COLO668 (cell line): ENCODE results near the gene SACM1L.
"Not testable (repeated sequence)": the region's sequence is repeated elsewhere in the genome, so short reads cannot be mapped to it uniquely, and the experiment has no call there.

Experiments used
- DNase-seq: peaks from one replicate; lab custom pipeline; 2025; ENCODE audit not compliant: unreplicated experiment; lab: John Stamatoyannopoulos, UW

The SACM1L gene

DNA sequence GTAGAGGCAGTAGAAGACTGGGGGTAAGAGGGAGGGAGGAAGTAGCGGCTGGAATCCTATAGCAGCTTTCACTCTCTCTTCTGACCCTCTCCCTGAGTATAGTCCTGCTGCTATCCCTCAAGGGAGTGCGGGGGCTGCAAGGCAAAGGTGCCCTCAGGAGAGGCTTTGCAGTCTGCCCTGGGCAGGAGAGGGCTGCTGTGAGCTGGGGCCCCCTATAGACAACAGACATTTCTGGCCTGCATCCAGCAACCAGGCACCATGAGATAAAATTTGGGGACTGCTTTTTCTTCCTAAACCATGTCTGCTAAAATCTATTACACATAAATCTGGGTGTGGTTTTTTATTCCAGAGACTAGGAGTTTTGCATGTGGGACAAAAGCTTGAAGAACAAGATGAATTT, 48.0 kb downstream of the SACM1L start:
- DNase-seq = no peak

DNA sequence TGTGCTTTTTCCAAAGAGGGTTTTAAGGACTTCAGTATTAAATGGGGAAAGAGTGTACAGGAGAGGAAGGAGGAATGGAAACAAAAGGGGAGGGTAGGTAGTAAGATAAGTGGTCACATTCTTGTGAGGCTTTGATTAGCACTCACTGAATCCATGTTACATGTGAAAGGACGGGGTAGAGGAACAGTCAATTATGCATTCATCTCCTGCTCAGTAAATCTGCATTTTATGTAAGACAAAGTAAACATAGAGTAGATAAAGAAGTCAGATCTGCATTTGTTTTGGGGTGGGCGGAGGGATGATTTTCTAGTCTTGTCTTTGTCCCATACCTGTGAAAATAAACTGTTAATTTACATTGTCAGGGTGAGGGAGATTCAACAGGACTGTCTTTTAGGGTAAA, 50.8 kb downstream of the SACM1L start:
- DNase-seq = no peak

DNA sequence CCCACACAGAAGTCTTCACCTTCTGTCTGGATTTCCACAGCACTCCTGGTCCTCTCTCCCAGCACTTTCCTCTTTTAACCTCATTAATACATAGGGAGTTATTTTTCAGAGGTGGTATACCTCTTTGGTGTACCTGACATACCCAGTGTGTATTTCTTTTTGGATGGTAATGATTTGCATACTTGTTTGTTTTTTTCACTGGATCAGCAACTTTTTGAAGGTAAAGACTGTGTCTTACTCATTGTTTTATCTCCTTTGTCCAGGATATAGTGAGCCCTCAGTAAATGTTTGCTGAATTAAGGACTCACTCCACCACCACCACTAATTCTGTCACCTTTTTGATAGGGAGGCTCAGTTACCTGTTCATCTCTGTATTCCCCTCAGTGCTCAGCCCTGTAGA, 52.1 kb downstream of the SACM1L start:
- DNase-seq = no peak

DNA sequence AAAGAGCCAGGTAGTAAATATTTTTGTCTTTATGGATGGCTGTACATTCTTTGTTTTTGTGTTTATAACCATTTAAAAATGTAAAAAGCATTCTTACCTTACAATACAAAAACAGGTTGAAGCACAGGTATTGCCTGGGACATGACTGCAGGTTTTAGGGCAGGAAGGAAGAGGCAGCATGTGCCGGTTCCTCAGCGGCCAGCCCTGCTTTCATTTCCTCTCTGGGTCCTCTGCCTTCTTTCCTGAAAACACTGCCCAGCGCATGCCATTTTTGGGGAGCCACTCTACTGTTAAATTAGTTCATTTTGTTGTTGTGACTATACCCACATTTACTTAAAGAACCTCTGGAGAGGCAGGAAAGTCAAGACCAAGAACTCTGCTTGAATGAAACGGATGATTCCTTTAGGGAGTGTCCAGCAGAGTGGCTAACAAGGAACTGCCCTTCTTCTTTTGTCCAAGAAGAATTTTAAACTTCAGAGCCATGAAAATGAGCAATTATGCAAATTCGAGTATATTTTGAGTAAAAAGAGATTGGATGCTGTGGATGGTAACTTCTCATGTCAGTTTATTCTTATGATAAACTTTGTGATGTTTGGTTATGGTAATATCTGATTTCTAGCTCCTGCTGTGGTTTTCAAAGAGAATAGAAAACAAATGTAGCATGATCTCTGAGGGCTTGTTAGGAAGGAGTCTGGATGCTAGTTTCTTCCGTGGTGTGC, 52.7 kb downstream of the SACM1L start:
- DNase-seq = no peak

DNA sequence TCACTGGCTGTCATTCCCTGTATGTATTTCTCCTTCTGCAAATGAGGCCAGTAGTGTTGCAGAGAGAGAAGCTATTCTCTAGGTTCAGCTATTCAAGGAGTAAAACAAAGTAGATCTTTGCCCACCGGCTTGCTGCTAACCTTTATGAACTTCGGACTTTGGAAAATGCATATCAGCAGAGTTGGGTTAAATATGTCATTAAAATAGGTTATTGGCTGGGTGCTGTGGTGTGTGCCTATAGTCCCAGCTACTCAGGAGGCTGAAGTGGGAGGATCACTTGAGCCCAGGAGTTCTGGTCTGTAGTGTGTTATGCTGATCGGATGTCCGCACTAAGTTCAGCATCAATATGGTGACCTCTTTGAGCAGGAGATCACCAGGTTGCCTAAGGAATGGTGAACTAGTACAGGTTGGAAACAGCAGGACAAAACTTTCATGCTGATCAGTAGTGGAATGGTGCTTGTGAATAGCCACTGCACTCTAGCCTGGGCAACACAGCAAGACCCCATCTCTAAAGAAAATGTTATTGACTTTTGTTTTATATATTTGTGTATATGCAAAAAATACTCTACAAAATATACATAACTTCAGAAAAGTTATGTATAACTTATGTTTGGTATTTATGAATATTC, 53.4 kb downstream of the SACM1L start:
- no peak for DNase-seq

DNA sequence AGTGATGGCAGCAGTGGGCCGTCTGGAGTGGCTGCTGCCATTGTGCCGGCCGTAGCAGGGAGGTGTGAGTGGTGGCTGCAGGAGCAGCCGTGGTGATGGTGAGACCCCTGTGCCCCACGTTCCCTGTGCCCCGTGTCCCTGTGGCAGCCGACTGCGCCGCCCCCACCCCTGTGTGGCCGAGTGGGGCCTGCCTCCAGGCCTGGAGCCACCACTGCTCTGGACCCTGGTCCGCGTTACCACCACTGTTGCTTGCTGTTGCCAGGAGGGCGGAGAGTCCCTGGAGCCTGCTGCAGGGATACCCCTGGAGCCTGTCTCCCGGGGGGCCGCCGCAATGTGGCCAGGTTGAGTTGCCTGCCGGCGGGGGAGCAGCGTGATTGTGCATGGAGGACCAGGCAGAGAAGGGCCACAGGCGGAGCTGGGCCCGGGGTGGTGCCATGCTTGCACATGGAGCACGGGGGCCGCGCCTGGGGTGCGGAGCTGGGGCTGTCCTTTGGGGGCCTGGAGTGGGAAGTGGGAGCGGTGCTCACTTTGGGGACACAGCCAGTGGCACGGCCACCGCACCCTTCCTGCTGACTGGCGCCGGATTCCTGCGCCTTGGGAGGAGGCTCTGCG, 57.1 kb downstream of the SACM1L start:
- no peak for DNase-seq

DNA sequence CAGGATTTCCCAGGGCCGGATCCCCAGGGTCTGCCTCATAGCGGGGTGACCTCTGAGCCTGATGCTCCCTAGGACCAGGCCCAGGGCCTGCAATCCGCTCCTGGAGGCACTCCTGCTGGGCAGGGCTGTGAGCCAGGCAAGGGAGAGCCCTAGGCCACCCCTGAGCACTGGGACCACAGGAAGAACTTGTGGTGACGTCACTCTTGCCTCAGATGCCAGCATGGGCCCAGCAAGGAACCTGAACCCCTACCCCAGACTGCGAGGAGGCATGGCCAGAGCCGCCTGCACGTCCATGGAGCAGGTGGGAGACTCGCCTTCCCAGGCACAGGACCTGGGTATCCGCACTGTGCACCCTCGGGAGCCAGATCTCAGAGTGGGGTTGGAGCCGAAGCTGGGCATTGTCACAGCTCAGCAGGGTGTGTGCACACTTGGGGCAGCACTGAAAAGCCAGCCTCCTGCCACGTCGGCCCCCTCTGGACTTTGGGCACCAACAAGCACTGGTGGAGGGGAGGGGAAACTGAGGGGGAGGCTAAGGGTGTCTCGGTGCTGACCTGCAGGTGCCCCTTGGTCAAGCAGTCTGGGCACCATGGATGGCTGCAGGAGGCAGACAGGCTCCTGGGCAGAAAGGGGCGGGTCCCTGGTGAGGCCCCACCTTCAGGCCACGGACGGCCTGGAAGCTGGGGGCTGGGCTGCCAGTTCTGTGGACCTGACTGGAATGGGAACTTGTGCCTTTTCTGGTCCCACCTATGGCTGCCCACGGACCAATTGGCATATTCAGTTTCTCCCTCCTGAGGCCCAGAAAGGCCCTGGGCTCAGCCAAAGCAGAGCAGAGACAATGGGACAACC, 57.8 kb downstream of the SACM1L start:
- DNase-seq = no peak

DNA sequence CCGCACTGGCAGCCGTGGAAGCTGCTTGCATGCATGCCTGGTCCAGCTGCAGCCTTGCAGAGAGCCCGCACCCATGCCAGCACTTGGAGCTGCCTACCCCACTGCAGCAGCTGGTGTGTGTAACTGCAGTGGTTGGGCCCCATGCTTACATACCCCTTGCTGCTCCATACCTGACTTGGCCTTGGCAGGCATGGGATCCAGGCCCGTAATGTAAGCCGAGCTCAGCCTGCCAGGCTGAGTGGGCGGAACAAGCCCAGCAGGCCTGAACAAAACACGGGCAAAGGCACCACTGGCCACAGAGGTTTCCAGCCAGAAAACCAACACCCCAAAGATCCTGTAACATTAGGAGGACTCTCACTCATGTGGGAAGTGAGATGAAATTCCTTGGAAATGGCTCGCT, 58.9 kb downstream of the SACM1L start:
- DNase-seq = no peak

DNA sequence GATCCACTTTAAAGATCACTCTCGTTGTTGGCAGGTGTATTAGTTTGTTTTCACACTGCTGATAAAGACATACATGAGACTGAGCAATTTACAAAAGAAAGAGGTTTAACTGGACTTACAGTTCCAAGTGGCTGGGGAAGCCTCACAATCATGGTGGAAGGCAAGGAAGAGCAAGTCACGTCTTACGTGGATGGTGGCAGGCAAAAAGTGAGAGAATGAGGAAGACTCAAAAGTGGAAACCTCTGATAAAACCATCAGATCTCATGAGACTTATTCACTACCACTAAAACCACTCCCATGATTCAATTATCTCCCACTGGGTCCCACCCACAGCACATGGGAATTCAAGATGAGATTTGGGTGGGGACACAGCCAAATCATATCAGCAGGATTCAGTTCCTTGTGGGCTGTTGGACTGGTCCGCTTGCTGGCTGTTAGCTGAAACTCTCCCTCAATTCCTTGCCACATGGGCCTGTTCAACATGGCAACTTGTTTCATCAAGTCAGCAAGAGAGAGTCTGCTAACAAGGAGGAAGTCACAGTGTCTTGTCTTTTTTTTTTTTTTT, 59.9 kb downstream of the SACM1L start:
- not testable (repeated sequence) for DNase-seq

DNA sequence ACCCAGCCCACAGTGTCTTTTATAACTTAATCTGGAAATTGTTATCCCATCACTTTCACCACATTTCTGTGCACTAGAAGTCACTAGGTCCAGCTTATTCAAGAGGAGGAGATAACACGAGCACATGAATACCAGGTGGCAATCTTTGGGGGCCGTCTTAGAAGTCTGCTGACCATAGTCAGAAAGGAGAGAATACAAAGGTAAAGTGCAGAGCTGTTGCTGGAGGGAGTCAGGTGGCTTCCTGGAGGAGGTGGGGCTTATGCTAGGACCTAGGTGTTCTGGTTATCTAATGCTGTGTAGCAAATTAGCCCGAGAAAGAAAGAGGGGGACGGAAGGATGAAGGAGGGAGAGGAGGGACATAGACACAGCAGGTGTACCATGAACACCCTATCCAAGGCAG, 60.7 kb downstream of the SACM1L start:
- no peak for DNase-seq

DNA sequence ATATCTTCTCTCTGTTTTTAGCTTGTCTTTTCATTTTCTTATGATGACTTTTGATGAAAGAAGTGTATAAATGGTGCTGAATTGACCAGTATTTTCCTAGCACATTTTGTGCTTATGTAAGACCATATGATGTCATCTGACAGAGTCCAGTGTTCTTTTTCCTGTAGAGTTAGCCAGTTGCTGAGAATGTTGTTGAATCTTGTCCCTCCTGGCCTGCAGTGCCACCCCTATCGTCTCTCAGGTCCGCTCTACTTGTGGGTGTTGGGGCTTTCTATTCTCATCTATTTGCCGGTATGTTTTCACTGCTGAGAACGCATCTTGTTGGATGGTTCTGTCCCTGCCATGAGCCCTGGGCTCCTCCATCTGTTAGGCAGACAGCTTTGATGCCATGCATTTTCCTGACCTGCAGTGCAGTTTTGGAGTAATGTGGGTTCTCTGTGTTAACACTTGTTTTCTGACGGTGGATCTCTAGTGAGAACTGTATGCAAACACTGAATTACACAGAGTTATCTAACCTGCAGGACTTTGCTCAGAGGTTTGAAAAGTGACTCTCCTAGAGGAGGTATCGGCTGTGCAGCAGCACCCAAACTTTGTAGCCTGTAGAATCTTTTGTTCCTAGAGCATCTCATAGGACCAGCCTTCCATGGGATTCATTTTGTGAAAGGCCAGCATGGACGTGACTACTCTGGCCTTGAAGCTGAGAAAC, 62.5 kb downstream of the SACM1L start:
- no peak for DNase-seq

DNA sequence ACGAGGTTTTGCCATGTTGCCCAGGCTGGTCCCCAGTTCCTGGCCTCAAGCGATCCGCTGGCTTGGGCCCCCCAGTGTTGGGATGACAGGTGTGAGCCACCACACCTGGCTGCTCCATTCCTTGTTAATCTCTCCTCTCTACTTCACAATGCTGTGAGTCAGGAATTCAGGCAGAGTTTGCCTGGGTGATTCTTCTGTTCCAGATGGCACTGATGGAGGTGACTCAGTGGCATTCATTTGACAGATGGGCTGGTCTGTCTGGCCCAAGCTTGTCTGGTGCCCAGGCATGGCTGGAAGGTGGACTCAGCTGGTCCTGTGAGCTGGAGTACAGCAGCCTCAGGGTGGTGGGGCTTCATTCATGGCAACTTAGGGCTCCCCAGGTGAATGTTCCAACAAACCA, 63.9 kb downstream of the SACM1L start:
- no peak for DNase-seq

DNA sequence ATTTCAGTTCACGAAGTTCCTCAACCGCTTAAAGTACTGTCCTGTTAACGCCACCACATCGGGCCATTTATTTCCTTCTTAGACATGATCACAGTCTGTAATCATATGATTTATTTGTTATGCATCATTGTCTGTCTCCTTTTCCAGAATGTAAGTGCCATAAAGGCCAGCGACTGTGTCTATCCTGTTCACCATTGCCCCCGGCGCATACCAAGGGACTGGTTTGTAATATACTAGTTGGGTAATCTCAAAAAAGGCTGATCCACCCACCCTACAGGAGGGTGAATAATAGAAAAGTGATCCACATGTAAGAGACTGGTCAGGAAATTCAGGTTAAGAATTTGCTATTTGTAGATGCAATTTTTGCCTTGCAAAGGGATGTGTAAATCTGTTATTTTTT, 65.3 kb downstream of the SACM1L start:
- no peak for DNase-seq

DNA sequence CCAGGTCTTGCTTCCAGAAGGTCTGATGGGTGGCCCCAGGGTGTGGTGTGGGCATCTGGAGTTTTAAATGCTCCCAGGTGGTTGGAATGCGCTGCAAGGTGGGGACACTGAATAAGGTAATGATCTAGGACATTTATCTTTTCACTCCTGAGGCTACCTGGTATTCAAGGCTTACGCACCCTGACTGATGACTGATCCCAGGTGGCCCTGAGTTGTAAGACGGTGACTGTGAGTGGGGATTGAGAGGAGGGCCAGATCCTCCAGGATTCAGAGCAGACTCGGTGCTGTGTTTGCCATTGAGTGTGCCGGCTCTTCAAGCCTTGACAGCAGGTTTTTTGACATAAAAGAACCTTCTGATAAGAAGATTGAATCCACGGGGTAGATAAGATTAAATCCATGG, 66.9 kb downstream of the SACM1L start:
- DNase-seq = no peak

DNA sequence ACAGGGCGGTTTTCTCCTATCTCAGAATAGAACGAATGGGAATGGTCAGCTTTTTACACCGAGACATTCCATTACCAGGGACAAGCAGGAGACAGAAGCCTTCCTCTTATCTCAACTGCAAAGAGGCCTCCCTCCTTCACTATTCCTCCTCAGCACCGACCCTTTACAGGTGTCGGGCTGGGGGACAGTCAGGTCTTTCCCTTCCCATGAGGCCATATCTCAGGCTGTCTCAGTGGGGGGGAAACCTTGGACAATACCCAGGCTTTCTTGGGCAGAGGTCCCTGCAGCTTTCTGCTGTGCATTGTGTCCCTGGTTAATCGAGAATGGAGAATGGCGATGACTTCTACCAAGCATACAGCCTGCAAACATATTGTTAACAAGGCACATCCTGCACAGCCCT, 67.9 kb downstream of the SACM1L start:
- DNase-seq = not testable (repeated sequence)

DNA sequence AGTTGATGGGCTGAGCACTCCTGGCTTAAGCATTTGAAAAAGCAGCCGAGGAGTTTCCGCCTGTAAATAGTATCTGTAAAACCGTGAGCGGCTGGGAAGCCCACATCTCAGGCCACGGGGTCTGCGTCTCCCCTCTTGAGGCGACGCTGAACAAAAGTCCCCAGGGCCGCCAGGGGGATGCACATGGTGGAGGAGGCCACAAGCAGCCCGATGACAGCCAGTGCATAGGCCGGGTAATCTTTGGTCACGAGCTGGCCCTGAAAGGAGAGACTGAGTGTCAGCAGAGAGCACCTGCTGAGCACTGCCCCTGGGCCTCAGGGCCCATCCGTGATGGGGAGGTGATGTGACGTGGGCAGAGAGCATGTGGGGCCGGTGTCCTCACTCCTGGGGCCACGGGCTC, 69.7 kb downstream of the SACM1L start:
- no peak for DNase-seq

DNA sequence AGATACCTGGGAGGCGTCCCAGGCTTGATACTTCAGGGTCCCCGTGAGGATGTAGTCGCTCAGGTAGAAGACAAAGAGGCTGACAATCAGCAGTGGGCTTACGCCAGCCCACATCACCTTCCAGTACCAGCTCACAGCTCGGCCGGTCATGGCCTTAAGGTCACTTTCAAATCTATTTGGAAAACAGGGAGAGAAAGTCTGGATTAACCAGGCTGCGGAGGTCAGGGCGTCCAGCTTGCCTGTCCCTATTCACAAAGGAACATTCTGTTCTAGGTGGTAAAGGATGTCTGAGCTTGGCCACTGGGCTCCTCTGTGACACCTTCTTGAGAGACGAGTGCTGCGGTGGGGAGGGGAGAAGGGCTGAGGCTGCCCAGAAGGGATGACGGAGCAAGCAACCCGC, 70.7 kb downstream of the SACM1L start:
- no peak for DNase-seq

DNA sequence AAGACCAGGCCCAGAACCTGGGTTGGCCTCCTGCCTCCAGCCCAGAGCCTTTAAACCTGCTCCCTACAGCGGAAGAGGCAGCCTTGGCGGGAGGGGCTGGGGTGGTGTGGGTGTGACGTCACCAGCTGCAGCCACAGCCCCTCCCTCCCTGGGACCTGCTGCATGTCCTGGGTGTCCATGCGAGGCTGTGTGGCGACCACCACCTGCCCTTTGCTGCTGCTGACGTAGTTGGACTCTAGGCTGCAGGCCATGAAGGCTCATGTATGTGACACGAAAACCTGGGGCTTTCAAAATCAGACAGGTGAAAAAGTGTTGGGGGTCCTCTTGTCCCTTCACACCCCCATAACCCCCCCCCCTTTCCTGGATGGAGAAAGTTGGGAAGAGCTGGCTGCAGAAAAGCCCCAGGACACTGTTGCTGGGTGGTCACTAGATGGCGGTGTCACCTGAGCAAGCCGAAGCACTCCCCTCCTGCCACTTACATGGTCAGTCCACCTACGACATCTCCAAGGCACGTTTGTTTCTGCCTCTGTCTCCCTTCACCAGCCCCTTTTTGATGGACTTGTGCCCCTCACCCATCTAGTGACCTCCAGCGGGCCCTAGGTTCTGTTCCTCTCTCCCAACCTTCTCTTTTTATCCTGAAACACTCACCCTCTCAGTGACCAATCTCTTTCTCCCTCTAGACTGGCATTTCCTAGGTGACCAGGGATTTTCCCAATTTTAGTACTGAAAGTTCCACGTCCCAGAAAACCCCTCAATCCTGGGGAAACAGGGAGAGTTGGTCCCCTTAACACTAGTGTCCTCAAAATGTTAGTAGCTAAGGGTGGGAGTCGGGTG, 71.9 kb downstream of the SACM1L start:
- peak; percentile 39 for DNase-seq

DNA sequence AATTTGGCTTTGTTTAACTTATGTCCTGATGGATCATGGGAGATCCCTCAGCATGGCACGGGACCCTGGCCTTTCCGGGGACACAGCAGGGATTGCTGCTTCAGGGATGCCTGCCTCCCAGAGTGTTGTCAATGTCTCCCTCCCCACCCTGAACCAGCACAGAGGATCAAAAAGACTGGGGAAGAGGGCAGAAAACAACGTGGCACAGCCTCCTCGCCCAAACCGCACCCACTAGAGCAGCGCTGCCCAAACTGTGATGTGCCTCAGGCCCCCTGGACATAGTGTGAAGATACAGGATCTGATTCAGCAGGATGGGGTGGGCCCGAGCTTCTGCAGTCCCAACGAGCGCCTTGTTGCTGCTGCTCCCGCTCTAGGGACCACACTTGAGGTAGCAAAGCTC, 72.6 kb downstream of the SACM1L start:
- no peak for DNase-seq
